ENCODE data around the gene ZSCAN26.

ZSCAN26 gene

GRCh38 chr6:28250747-28251146, 16.2 kb upstream of the ZSCAN26 start:
- no peak overlapping the region for H3K27ac ChIP-seq
- peaks cover 26% of the 10 kb centered on the region for H3K36me3 ChIP-seq
- no peak for DNase-seq
- no peaks in the 10 kb centered on the region for H3K27me3 ChIP-seq (ENCODE audit: insufficient read depth, low read depth, severe bottlenecking)
- H3K9me3 ChIP-seq (ENCODE audit: severe bottlenecking): no peaks in the 10 kb centered on the region
- no peak overlapping the region for H3K4me3 ChIP-seq (ENCODE audit: low read depth, low read length)
- TF ChIP-seq, protein P1, sequence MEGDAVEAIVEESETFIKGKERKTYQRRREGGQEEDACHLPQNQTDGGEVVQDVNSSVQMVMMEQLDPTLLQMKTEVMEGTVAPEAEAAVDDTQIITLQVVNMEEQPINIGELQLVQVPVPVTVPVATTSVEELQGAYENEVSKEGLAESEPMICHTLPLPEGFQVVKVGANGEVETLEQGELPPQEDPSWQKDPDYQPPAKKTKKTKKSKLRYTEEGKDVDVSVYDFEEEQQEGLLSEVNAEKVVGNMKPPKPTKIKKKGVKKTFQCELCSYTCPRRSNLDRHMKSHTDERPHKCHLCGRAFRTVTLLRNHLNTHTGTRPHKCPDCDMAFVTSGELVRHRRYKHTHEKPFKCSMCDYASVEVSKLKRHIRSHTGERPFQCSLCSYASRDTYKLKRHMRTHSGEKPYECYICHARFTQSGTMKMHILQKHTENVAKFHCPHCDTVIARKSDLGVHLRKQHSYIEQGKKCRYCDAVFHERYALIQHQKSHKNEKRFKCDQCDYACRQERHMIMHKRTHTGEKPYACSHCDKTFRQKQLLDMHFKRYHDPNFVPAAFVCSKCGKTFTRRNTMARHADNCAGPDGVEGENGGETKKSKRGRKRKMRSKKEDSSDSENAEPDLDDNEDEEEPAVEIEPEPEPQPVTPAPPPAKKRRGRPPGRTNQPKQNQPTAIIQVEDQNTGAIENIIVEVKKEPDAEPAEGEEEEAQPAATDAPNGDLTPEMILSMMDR (IDR thresholded peaks at IDR 0.05; ENCODE audit: low read depth, low read length): no peak

GRCh38 chr6:28251661-28252008, 15.3 kb upstream of the ZSCAN26 start:
- H3K36me3 ChIP-seq: peaks cover 17% of the 10 kb centered on the region
- TF ChIP-seq, protein P1 (IDR thresholded peaks at IDR 0.05; ENCODE audit: low read depth, low read length): no peak
- no peaks in the 10 kb centered on the region for H3K27me3 ChIP-seq (ENCODE audit: insufficient read depth, low read depth, severe bottlenecking)
- H3K27ac ChIP-seq: peak overlapping the region; percentile 33
- DNase-seq: peak; percentile 19
- H3K9me3 ChIP-seq (ENCODE audit: severe bottlenecking): no peaks in the 10 kb centered on the region
- H3K4me3 ChIP-seq (ENCODE audit: low read depth, low read length): peak overlapping the region; percentile 79

DNA sequence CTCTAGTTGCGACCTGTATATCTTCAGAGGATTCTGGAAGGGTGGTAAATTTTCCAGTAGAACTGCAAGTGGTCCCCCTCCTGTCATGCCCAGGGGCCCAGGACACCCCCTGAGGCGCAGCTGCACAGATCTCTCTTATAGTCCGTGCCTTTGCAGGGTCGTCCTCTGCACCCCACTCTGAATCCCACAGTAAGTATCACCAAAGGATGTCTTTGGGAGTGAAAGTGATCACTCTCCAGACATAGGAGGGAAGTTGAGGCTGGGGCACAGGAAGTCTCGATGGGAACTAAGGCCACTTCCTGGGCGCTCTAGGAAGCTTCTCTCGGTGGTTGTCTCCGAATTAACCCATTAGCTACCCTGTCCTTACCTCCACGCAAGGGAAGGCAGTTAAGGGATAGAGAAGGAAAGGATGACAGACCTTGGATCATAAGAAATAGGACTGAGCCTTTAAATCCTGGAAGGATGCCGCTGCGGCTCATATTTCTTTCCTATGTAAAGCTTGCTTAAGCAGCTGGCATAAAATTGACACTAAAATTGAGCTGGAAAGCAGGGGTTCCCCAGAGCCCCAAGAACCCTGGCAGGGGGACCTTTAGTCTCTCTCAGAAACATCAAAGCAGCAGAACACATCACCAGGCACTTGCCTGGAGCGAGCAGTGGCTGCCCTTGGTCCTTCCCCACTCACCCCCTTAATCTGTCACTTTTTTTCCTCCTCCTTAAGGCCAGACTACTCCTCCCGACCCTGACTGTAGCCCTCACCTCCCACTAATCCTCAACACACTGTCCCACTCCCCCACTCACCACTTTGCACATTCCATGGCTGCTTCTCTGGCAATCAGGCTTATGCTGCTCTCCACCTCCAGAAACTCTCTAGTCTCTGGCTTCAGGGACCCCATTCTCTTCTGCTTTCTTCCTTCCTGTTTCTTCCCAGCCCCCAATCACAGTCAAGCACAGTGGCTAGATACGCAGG, 14.7 kb upstream of the ZSCAN26 start, which contains the start of gene ZKSCAN4:
Gene ZKSCAN4 (minus strand): TSS at position 261 of the 967 bp plus-strand sequence. CDS start 289 bp downstream, outside the sequence.
- H3K27me3 ChIP-seq (ENCODE audit: insufficient read depth, low read depth, severe bottlenecking): no peaks in the 10 kb centered on the region

DNA sequence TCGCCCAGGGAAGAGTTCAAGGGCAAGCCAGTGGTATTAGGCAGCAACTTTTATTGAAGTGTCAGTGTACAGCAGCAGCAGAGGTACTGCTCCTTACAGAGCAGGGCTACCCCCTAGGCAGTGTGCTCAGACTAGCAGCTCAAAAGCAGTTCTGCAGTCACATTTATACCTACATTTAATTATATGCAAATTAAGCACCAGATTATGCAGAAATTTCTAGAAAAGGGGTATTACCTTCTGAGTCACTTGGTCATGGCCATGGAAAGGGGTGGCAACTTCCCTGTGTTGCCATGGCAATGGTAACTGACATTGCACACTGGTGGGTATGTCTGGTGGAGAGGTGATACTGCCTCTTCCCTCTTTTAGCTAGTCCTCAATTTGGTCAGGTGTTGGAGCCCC, 12.8 kb upstream of the ZSCAN26 start:
- TF ChIP-seq, protein P1 (IDR thresholded peaks at IDR 0.05; ENCODE audit: low read depth, low read length): no peak
- Histone ChIP-seq H3K36me3 (peaks cover 4% of the 10 kb centered on the region; the same call in 1 of the 2 replicates), H3K4me3 (ENCODE audit: low read depth, low read length) (no peak overlapping the region), H3K27me3 (ENCODE audit: insufficient read depth, low read depth, severe bottlenecking) (no peaks in the 10 kb centered on the region), H3K9me3 (ENCODE audit: severe bottlenecking) (no peaks in the 10 kb centered on the region), H3K27ac (no peak overlapping the region)
- DNase-seq: no peak

More for the DNA sequence above, 14.7 kb upstream of the ZSCAN26 start, which contains the start of gene ZKSCAN4:
- DNase-seq: peak; percentile 98
- H3K36me3 ChIP-seq: peaks cover 10% of the 10 kb centered on the region; the same call in 1 of the 2 replicates
- H3K9me3 ChIP-seq (ENCODE audit: severe bottlenecking): no peaks in the 10 kb centered on the region
- H3K4me3 ChIP-seq (ENCODE audit: low read depth, low read length): peak within 1 kb of the TSS; percentile 79
- TF ChIP-seq, protein P1 (IDR thresholded peaks at IDR 0.05; ENCODE audit: low read depth, low read length): no peak
- H3K27ac ChIP-seq: peak within 1 kb of the TSS; percentile 33

GRCh38 chr6:28257042-28257441, 9.9 kb upstream of the ZSCAN26 start:
- no peaks in the 10 kb centered on the region for H3K9me3 ChIP-seq (ENCODE audit: severe bottlenecking)
- TF ChIP-seq, protein P1 (IDR thresholded peaks at IDR 0.05; ENCODE audit: low read depth, low read length): no peak
- H3K27me3 ChIP-seq (ENCODE audit: insufficient read depth, low read depth, severe bottlenecking): no peaks in the 10 kb centered on the region
- H3K27ac ChIP-seq: no peak overlapping the region
- DNase-seq: no peak
- no peaks in the 10 kb centered on the region for H3K36me3 ChIP-seq
- H3K4me3 ChIP-seq (ENCODE audit: low read depth, low read length): no peak overlapping the region

Data from WERI-Rb-1 (cell line).